IMR-90 (cell line): ENCODE data around the gene ITGAX.

Experiments used
- CTCF ChIP-seq: conservative IDR thresholded peaks from 2 replicates; pipeline ENCODE4 v1.5.1; 2012; ENCODE audit warnings: mild to moderate bottlenecking, low read depth, low read length, improper control_type of control experiment
- MAFK ChIP-seq: IDR thresholded peaks from 2 replicates; pipeline ENCODE4 v1.6.1; 2012; ENCODE audit warnings: low read depth, low read length, improper control_type of control experiment
- POLR2A ChIP-seq: IDR thresholded peaks from 2 replicates; pipeline ENCODE4 v1.6.1; 2012; ENCODE audit warnings: mild to moderate bottlenecking, low read depth, low read length
- RAD21 ChIP-seq: IDR thresholded peaks from 2 replicates; pipeline ENCODE4 v1.6.1; 2012; ENCODE audit warnings: low read length, improper control_type of control experiment
- RCOR1 ChIP-seq: IDR thresholded peaks from 2 replicates; pipeline ENCODE4 v1.6.1; 2012; ENCODE audit warnings: mild to moderate bottlenecking, low read length, improper control_type of control experiment; ENCODE audit not compliant: insufficient replicate concordance
- RFX5 ChIP-seq: IDR thresholded peaks from 2 replicates; pipeline ENCODE4 v1.8.0; 2012; ENCODE audit warnings: low read depth, mild to moderate bottlenecking, low read length, moderate library complexity

GRCh38 chr16:31362476-31363405, 7.8 kb downstream of the ITGAX start:
- TF ChIP-seq POLR2A (no peak), MAFK (no peak), RCOR1 (no peak), RAD21 (no peak), CTCF (no peak), RFX5 (no peak)
